ENCODE measurements around the gene NEURL1. TPM values are rescaled to one million over a fixed set of nuclear protein-coding genes. Genes with fewer than 3 reads are reported as not detected.

Gene NEURL1
- total RNA-seq, 3 donors from 2014 or later (not counting 1 experiment from before 2014, with no cell fraction given): 0.95 to 8.5 (median 1.5) TPM

- H3K36me3 Mint-ChIP-seq: no peaks in the 10 kb centered on the region
- H3K4me3 ChIP-seq (ENCODE audit: low read length): no peak overlapping the region
- no peaks in the 10 kb centered on the region for H3K9me3 ChIP-seq (ENCODE audit: control insufficient read depth, insufficient read depth, low read length)
- ATAC-seq (no peak), DNase-seq (no peak)
- H3K36me3 ChIP-seq (ENCODE audit: control insufficient read depth, insufficient read depth, low read length): no peaks in the 10 kb centered on the region
- peaks cover 0 to 7% of the 10 kb centered on the region in 2 donors for H3K4me1 Mint-ChIP-seq
- intact Hi-C loops (cut with micrococcal nuclease): no loop called here
- H3K27ac Mint-ChIP-seq: no peak overlapping the region
- no peak for TF ChIP-seq CTCF (IDR thresholded peaks at IDR 0.05)
- no peak overlapping the region for H3K27ac ChIP-seq (ENCODE audit: low read length)
- 92% methylated on average over 22 of the region's 22 CpGs for whole genome bisulfite sequencing (ENCODE audit: insufficient coverage)
- H3K9me3 Mint-ChIP-seq: no peaks in the 10 kb centered on the region
- no peak overlapping the region for H3K4me3 Mint-ChIP-seq
- peaks cover 9% of the 10 kb centered on the region for H3K4me1 ChIP-seq (ENCODE audit: control insufficient read depth, insufficient read depth, low read length)
- no peaks in the 10 kb centered on the region for H3K27me3 Mint-ChIP-seq (ENCODE audit: low read depth in 2 of 2)
- H3K27me3 ChIP-seq (ENCODE audit: control insufficient read depth, insufficient read depth, low read length): no peaks in the 10 kb centered on the region
Observed at GRCh38 chr10:103627111-103627892, 133.8 kb downstream of the NEURL1 start.

- Mint-ChIP-seq H3K4me1 (peaks cover 0 to 9% of the 10 kb centered on the region in 2 donors), H3K36me3 (no peaks in the 10 kb centered on the region), H3K9me3 (no peaks in the 10 kb centered on the region), H3K27me3 (ENCODE audit: low read depth in 2 of 2) (no peaks in the 10 kb centered on the region), H3K4me3 (no peak overlapping the region), H3K27ac (no peak overlapping the region)
- Histone ChIP-seq H3K36me3 (ENCODE audit: control insufficient read depth, insufficient read depth, low read length) (no peaks in the 10 kb centered on the region), H3K27me3 (ENCODE audit: control insufficient read depth, insufficient read depth, low read length) (no peaks in the 10 kb centered on the region), H3K27ac (ENCODE audit: low read length) (no peak overlapping the region), H3K9me3 (ENCODE audit: control insufficient read depth, insufficient read depth, low read length) (no peaks in the 10 kb centered on the region), H3K4me3 (ENCODE audit: low read length) (no peak overlapping the region), H3K4me1 (ENCODE audit: control insufficient read depth, insufficient read depth, low read length) (peaks cover 14% of the 10 kb centered on the region)
- ATAC-seq: no peak
- no peak for TF ChIP-seq CTCF (IDR thresholded peaks at IDR 0.05)
- intact Hi-C loops (cut with micrococcal nuclease): no loop called here
- DNase-seq: no peak
- 94% methylated on average over 13 of the region's 13 CpGs for WGBS (ENCODE audit: insufficient coverage)
Observed at GRCh38 chr10:103627893-103628292, 134.4 kb downstream of the NEURL1 start.

GRCh38 chr10:103629581-103629980 is 136.1 kb downstream of the NEURL1 start:
- Histone ChIP-seq H3K36me3 (ENCODE audit: control insufficient read depth, insufficient read depth, low read length) (no peaks in the 10 kb centered on the region), H3K4me1 (ENCODE audit: control insufficient read depth, insufficient read depth, low read length) (peaks cover 17% of the 10 kb centered on the region), H3K27ac (ENCODE audit: low read length) (no peak overlapping the region), H3K4me3 (ENCODE audit: low read length) (no peak overlapping the region), H3K9me3 (ENCODE audit: control insufficient read depth, insufficient read depth, low read length) (no peaks in the 10 kb centered on the region), H3K27me3 (ENCODE audit: control insufficient read depth, insufficient read depth, low read length) (no peaks in the 10 kb centered on the region)
- ATAC-seq (no peak), DNase-seq (no peak)
- Mint-ChIP-seq H3K27ac (no peak overlapping the region), H3K4me1 (peaks cover 0 to 9% of the 10 kb centered on the region in 2 donors), H3K27me3 (ENCODE audit: low read depth in 2 of 2) (no peaks in the 10 kb centered on the region), H3K9me3 (no peaks in the 10 kb centered on the region), H3K4me3 (no peak overlapping the region), H3K36me3 (no peaks in the 10 kb centered on the region)
- intact Hi-C loops (cut with micrococcal nuclease): no loop called here
- 91% methylated on average over 3 of the region's 3 CpGs for WGBS (ENCODE audit: insufficient coverage)
- no peak for TF ChIP-seq CTCF (IDR thresholded peaks at IDR 0.05)

- Mint-ChIP-seq H3K36me3 (no peaks in the 10 kb centered on the region), H3K4me1 (peaks cover 3 to 9% of the 10 kb centered on the region in 2 donors), H3K4me3 (no peak overlapping the region), H3K27me3 (ENCODE audit: low read depth in 2 of 2) (no peaks in the 10 kb centered on the region), H3K9me3 (no peaks in the 10 kb centered on the region), H3K27ac (no peak overlapping the region)
- Histone ChIP-seq H3K4me1 (ENCODE audit: control insufficient read depth, insufficient read depth, low read length) (peaks cover 17% of the 10 kb centered on the region), H3K9me3 (ENCODE audit: control insufficient read depth, insufficient read depth, low read length) (no peaks in the 10 kb centered on the region), H3K4me3 (ENCODE audit: low read length) (no peak overlapping the region), H3K27ac (ENCODE audit: low read length) (no peak overlapping the region), H3K36me3 (ENCODE audit: control insufficient read depth, insufficient read depth, low read length) (no peaks in the 10 kb centered on the region), H3K27me3 (ENCODE audit: control insufficient read depth, insufficient read depth, low read length) (no peaks in the 10 kb centered on the region)
- TF ChIP-seq CTCF (IDR thresholded peaks at IDR 0.05): no peak
- no peak for ATAC-seq
- DNase-seq: no peak
- intact Hi-C loops (cut with micrococcal nuclease): no loop called here
- 43% methylated on average over 1 of the region's 1 CpG for WGBS (ENCODE audit: insufficient coverage)
Observed at GRCh38 chr10:103630156-103630555, 136.7 kb downstream of the NEURL1 start.

All from natural killer cell (primary cell).